HG03135 (cell line): ENCODE data around the gene MEIS1.

Experiments
- ATAC-seq: cut with Tn5 transposase; IDR thresholded peaks from one replicate; pipeline ENCODE4 v1.9.1; 2021; ENCODE audit warnings: mild to moderate bottlenecking, moderate library complexity; ENCODE audit not compliant: unreplicated experiment

The MEIS1 gene

DNA sequence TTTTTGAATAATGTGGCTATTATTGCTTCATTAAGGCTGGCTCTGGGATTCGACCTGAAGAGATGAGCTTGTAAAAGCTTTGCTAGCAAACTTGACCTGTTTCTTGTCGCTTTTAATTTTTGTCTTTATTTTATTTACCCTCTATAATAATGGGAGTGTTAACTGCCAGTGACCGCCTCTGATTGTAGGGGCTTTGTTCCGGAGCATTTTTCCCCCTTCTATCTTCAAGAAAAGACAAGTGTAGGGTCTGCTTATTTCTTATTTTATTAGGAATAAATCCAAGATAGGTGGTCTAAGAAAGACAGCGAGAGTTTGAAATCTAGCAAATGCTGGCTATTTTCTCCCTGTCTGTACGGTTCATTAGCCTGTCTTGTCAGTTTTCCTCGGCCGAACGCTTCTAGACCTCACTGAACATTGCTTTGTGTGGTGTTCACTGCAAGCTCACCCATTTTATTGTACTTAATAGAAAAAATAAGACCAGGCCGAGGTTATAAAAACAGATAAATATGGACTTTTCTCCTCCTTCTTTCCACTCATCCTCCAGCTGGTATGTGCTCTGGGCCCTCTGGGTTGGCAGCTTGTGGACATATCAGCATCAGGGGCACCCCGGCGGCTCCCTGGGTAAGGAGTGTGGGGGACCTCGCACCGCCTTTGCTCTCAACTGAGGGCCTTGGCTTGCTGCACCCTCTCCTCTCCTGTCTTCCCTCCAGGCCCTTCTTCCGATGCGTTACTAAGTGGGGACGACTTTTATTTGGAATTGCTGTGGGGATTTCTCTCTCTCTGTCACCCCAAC lies 8.5 kb downstream of the MEIS1 start:
- ATAC-seq = no peak

DNA sequence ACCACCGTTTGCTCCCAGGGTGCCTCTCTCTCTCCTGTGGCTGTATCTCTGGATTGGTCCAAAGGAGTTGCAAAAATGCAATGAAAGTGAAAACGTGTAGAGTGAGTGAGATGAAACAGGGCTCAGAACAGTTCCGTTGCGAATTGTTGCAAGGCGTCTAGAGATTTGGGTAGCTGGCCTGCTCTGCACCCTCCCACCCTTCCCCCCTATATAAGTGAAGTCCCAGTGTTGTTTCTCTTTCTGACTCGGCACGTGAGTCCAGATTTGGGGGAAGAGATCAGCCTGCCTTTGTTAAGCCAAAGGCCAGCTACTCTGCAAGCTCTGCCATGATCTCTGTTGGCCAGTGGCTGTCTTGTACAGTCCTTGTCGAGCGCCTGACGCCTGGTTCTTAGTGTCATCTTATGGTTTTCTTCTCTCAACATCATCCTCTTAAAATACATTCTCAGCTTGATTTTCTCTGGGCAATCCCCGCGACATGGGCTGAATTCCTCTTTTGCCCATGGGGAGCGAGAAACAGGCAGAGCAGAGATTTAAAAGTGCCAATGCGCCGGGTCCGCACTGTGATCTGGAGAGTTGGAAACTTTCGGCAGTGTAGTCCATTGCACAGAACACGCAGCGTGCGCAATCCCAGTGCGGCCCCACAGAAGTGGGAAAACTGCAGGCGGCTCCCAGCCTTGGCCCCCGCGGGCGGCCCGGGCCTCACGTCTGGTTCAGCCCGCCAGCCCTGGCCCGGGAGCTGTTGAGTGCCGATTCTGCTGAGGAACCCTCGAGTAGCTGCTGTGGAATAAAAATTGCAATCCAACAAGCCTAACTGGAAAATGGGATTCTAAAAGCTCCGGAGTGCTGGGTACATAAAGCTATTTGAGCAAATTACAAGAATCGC lies 9.3 kb downstream of the MEIS1 start:
- no peak for ATAC-seq

DNA sequence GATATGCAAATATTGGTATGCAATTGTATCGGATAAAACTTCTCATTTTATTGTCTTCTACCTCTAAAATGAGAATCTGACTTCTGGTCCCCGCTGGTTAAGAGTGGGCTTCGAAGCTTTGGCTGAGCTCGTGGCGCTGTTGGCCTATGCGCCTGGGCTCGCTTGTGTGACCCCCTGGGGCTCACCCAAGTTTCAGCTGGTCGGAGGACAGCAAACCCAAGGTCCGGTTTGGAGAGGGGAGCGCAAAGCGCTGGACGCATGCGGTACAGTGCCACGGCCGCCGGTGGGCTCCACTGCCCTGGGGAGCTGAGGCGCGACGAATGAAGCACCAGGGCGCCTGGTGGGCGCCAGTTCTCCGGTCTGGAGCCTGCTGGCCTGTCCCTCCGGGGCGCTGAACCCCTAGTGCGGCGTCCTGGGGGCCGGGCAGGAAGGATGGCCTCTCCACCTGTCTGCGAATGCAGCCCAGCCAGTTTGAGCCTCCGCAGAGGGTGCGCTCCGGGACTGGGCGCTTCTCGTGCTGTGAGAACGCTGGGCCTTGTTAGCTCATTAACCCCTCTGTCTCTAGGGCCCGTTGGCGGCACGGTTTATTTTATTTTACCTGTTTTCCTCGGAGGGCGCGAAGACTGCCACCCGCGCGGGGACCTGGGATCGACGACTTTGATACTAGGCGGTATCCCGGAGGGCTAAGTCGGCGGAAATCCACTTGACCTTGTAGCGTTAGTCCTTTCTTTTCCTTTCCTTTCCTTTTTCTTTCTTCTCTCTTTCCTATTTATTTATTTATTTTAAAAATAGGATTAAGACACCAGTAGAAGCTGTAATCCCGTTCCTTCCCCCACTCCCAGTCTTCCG lies 10.4 kb downstream of the MEIS1 start:
- no peak for ATAC-seq

DNA sequence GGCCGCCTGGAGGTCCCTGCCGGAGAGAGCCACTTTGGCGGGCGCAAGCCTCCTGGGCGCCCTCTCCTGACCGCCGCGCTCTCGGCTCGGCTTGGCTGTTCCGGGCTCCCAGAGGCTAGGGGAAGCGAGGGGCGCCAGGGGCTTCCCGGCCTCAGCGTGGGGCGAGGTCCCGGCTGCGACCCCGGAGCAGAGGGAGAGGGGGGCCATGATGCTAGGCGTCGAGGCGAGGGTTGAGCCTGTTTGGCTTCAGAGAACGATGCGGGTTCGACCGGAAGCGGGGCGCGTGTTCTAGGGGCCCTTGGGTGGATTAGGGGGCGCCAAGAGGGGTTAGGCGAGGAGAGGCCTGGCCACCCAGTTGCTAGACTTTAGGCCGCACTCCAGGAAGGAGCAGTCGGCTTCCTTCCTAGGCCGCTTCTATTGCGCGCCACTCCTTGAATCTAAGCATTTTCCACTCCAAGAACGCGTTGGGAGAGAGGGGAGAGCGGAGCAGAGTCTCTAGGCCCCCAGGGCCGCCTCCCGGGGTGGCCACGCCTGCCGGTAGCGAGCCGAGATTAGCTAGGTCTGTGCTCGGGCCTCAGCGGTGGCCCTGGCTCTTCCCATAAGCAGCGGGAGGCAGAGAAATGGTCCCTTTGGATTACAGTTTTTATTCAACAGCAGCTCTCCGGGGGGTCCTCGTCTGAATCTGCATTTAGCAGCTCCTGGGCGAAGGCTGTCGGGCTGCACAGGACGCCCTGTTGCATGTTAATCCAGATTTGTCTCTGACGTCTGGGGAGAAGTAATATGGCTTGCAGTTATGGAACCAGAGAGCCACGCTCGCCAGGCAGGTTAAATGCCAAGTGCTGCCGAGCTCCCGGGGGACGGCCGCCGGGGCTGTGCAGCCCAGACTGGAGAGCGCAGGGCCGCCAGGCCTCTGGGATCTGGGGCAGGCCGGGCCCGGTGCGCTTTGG lies 11.3 kb downstream of the MEIS1 start:
- no peak for ATAC-seq

DNA sequence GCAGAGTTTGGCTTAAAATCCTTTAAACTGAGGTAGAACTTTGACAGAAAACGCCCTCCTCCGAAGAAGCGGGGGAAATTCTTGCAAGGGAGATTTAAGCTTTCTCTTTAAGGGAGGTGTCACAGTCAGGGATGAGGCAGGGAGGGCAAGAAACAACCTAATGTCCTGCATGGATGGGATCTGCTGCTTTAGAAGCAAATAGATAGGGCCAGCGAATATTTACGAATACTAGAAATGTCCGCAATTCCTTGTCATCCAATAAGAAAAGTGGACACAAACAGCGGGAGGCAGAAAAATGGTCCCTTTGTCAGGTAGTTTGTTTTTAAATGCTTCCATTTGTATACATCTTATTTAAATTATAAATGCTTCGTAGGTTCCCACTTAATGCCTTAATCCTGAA lies 12.0 kb downstream of the MEIS1 start:
- no peak for ATAC-seq

DNA sequence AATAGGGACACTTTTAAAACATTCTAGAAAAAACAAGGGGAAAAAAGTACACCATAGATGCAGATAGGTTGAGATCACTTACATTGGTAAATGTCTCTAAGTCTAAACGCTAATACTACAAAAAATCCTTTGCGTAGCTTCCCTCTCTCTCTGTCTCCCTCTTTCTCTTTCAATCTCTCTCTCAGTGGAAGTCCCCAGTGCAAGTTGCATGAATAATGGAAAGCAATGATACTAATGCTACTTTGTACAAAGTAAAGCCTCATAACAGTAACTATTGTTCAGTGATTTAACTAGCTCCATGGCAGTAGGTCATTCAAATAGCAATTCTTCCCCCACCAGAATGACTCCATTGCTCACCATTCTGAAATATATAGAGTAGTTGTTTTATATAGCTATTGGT lies 12.8 kb downstream of the MEIS1 start:
- ATAC-seq = no peak

DNA sequence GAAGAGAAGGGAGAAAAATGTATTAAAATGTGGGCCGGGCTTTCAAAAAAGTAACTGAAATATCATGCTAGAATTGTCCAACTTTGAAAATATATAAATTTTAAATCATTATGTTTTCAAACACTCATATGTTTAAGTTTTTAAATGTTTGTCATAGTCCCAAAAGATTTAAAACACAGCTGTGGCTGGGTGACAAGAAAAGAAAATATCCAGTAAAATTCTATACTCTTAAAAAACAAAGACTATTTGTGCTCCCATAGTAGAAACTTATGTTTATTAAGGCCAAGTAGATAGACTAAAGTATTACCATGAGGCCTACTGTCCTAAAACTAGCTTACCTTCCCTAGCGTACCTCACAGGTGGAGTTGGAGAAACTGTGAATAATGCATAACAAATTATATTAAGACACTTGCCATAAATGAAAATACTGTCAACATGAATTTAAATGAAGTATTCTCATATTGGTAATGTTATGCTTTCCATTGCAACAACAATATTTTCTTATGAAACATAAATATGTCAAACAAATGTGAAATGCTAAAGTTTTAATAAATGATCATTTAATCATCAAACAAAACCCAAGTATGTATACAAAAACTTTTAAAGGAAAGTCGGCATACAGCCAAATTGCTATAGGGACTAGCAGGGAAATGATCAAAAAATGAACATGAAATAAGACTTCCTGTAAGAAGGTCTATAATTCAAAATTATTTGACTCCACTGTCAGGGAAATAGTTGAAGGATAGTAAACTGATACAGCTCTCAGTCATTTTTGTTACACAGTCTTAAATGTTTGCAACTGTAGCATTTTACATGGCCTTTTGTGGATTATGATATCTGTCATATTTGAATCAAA lies 13.4 kb downstream of the MEIS1 start:
- no peak for ATAC-seq

DNA sequence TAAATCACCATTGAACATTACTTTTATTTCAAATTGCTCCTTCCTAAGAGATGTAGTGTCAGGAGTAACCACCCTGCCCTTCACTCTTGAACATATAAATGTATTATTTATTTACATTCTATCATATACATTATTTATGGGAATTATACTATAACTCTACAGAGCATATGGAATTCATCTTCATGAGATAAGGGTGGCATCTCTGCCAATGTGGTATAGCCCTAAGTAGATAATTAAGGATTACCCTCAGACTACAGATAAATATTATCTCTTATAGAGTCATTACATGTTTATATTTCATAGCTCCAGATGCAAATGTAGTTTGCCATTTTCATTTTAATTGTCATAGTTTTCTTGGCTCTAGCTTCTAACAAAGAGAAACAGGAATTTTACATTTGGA lies 17.3 kb downstream of the MEIS1 start:
- no peak for ATAC-seq

DNA sequence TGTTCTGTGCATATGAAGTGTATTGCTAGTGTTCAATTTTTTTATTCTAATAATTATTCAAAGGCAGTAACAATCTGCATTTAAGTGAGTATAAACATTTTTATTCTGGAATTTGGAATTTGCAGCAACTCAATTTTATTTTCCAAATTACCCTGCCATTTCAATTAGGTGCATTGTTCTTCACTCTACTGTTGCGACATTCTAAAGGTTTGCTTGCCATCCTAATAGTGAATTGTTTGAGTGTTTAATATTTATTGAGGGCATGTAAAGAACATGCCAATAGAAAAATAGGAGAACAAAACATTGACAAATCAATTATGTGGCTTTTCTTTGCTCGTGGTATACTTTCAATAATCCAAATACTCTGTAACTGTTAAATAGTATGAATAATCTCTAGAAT lies 18.0 kb downstream of the MEIS1 start:
- ATAC-seq = no peak

DNA sequence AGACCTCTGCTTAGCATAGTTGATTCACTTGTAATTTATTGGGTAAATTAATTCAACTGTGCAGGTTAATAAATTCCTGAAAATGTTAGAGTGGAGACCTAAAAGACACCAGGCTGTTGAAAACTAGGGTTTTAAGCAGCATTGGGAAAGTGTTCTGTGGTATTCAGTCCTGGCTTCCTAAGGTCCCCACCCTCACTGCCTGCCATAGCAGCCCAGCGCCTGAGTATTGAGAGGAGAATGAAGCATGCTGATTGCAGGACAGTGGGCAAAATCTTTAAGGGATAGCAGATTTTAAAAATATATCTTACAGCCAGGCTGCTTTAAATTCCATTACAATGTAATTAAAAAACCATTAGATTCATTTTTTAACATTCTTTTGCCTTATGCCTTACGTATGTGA lies 20.6 kb downstream of the MEIS1 start:
- no peak for ATAC-seq

DNA sequence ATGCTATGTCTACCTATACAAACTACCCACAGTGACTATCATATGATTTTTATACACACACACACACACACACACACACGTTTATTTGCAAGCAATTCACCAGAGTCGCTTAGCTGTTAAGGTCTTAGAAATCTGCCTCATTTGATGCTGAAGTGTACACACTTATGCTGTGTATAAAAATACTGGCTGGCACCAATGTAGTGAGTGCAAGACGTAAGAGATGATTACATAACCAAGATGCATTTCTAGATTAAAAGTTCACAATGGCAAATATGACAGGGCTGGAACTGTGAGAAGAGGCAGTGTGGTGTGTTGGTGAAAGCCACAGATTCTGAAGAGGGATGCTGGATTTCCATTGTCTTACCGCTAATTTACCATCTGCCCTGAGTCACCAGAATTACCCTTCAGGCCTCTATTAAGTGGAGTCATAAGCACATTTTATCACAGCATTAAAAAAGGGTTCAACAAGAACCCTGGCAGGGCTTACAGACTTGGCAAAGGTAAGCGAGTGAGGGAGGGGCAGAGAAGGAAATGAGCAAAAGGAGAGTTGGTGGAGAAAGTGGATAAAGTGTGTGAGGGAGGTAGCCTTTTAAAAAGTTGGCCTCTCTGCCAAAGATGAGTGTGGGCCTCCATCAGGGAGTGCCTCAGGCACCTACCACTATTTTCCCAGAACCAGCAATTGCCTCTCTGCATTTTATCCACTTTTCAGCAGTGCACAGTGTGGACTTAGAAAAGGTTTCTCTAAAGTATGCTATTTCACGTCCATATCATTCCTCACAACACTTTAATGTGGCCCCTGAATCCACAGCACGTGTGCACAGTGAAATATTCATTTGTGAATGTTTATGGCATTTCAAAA lies 21.5 kb downstream of the MEIS1 start:
- no peak for ATAC-seq

DNA sequence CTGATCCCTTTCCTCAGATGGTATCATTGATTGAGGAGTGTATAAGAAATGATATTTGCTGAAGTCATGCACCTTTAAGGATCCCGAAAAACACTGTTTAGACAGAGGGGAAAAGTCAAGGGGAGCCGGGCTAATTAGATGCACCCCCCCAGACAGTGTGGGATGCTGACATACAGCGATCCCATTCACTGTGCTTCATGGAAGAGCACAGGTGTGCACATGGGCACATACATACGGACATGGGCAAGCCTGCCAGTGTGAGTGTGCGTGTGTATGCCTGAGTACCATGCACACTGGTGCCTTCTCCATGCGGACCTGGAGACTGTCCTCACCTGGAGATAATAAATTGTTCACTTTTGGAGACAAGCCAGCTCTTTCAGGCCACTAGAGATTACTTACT lies 22.6 kb downstream of the MEIS1 start:
- no peak for ATAC-seq

DNA sequence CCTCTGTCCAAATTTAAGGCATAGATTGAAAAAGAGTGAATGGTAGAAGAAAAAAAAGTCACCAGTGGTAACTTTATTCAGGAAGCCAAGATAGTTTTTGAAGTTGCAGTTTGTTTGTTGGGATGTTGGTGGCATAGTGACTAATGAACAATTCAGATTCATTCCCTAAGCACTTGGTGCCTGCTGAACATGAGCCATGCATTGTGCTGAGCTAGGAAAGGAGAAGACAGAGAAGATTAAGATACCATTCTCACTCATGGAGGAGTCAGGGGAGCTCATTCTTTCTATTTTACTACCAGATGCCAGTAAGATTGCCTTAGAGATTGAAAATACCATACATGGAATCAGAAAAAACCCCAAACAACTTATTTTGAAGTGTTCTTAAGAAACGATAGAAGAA lies 25.1 kb downstream of the MEIS1 start:
- ATAC-seq = no peak

DNA sequence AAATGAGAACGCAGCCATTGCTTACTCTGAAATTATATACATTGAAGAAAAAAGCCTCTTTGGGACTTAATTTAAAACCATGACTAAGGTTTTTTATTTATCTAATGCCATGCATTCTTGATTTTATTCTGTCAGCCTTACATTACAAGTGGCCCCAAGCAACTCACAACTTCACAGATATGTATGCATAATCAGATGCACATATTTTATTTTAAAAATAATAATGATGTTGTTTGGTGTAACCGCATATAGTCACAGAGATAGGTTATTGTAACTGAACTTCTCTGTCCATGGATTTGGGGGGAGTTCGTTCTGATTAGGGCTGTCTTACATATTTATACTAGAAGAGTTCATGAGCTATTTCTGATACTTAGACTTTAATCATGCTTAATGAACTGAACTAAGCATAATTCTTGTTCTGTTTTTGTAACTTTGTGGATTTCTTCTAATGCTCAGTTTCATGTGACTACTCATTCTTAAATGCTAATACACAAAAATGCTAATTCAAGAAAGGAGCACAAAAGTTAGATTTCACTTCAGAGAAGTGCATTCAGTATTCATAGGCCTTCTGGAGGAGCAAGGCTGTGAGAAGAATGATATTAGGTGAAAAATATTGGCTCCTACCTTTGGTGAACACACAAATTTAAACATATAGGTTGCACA lies 26.2 kb downstream of the MEIS1 start:
- no peak for ATAC-seq

DNA sequence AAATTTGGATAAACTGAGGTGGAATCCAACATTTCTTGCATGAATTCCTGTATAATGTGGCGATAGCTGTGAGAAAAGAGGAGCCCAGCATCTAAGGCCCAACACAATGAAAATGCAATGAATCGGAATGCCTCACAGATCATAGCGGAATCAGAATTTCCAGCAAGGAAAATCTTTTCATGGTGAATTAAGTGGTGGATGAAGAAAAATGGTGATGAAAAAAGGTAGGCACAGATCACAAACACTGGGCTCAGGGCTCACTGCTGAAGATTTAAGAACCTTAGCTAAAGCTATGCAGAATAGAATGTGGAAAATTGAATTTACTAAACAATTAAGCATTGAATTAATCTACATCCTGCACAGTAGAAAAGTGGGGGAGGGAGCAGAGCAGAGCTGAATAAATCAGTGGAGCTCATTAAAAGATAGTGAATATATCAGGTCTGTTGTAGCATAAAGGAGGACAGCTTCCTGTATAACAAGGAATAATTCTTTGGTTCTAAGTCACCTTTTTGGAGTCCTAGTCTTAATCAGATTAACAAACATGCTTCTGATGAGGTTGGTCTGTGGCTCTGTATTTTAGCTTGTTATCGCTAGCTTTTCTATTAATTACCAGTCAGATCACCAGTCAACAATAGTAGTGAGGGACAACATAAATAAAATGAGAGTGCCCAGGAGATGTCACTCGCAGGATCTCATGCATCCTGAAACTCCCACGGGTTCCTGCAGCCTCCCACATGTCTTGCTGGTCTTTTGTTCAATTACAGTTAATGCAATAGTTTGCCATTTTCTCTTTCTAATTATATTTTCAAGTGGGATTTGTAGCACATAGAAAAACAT lies 27.0 kb downstream of the MEIS1 start:
- ATAC-seq = no peak

DNA sequence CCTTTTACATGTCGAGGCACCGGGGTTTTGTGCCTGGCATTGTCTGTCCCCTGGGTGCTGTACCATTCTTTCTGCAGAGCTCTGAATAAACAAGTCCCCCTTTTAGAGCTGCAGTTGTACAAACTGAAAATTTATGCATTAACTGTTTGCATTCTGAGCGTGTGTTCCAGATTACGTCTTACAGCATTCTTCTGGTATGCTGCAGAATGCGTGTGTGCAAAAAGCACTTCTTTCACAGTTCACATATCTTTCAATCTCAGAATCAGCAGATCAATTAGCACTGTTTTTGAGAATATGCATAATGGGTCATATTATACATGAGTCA lies 27.5 kb downstream of the MEIS1 start:
- ATAC-seq = no peak

DNA sequence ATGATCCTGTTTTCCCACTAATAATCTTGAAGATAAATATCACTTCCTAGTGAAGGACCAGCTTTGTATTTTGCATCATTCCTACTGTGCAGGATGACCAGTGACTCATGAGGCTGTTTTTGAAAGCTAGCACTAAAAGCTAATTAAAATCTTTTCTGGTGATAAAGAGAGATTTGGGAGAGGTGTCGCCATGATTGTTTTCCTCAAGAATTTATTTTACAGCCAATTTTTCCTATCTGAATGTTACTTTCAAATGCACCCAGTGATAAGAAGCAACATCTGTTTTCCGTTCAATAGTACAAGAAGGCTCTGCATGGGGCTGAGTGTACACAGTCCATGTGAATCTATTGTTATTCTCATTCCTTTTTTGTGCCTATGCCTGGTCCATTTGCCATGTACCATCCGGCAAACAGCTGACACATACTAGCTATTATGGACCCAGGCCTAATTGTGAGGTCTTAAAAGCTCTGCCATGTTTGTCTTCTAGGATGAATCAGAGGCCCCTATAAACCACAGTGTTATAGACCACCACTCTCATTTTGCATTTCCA lies 28.4 kb downstream of the MEIS1 start:
- no peak for ATAC-seq
